K562 (cell line): ENCODE measurements around the gene LNPEP. TPM values are rescaled to one million over a fixed set of nuclear protein-coding genes. Genes with fewer than 3 reads are reported as not detected.

Experiments used
- CBX5 ChIP-seq: IDR thresholded peaks from 2 replicates; pipeline ENCODE4 v1.6.1; 2014; ENCODE audit warnings: low read depth, borderline replicate concordance
- ETV1 ChIP-seq: fragments of 450-650 bp; conservative IDR thresholded peaks from 2 replicates; pipeline ENCODE4 v1.6.1; 2016; ENCODE audit warnings: missing genetic modification characterization, control low read depth, low read depth, missing compliant biosample characterization
- ETV6 ChIP-seq, 3 experiments: fragments of 150-350 bp in 1 of 3; sonication (generic) in 1 of 3; formaldehyde crosslinking in 1 of 3; IDR thresholded peaks; 2 replicates each; pipeline versions ENCODE4 v1.6.1 to v1.8.0; 2014 to 2022; ENCODE audit warnings: borderline replicate concordance in 2 of 3, low read depth in 2 of 3, antibody characterized with exemption in 1 of 3, low read length in 1 of 3, mild to moderate bottlenecking in 1 of 3, missing genetic modification reagents in 1 of 3
- GABPB1 ChIP-seq: sonication (generic); formaldehyde crosslinking; IDR thresholded peaks from 2 replicates; pipeline ENCODE4 v1.8.0; 2022; ENCODE audit warnings: mild to moderate bottlenecking, missing genetic modification reagents
- HLTF ChIP-seq: fragments of 450-650 bp; IDR thresholded peaks from 2 replicates; pipeline ENCODE4 v1.6.1; 2016
- IFI16 ChIP-seq: fragments of 250-450 bp; sonication (Bioruptor Pico); IDR thresholded peaks from 2 replicates; pipeline ENCODE4 v2.1.2; 2022; ENCODE audit warnings: mild to moderate bottlenecking, inconsistent platforms
- KAT8 ChIP-seq: fragments of 450-650 bp; IDR thresholded peaks from 2 replicates; pipeline ENCODE4 v1.6.1; 2016; ENCODE audit warnings: low read depth, mild to moderate bottlenecking
- LCOR ChIP-seq: sonication (generic); formaldehyde crosslinking; IDR thresholded peaks from 2 replicates; pipeline ENCODE4 v1.8.0; 2022; ENCODE audit warnings: mild to moderate bottlenecking, missing genetic modification reagents
- MAZ ChIP-seq, 2 experiments: fragments of 450-650 bp in 1 of 2; sonication (generic) in 1 of 2; formaldehyde crosslinking; IDR thresholded peaks in 1 of 2; conservative IDR thresholded peaks in 1 of 2; 2 replicates each; pipeline versions ENCODE4 v1.4.0 to v1.5.0; 2020; ENCODE audit warnings: mild to moderate bottlenecking in 1 of 2, missing genetic modification reagents in 1 of 2
- MTA1 ChIP-seq: fragments of 450-650 bp; IDR thresholded peaks from 2 replicates; pipeline ENCODE4 v1.6.1; 2017; ENCODE audit warnings: borderline replicate concordance
- NFIC ChIP-seq: fragments of 450-650 bp; IDR thresholded peaks from 2 replicates; pipeline ENCODE4 v1.6.1; 2017; ENCODE audit warnings: mild to moderate bottlenecking, inconsistent platforms
- POLR2G ChIP-seq: fragments of 200-400 bp; formaldehyde crosslinking; IDR thresholded peaks from 2 replicates; pipeline ENCODE4 v1.6.1; 2017; ENCODE audit warnings: low read depth, mild to moderate bottlenecking, antibody characterized with exemption, low read length, moderate library complexity
- PURB ChIP-seq: sonication (generic); formaldehyde crosslinking; IDR thresholded peaks from 2 replicates; pipeline ENCODE4 v1.9.0; 2021; ENCODE audit warnings: low read depth, mild to moderate bottlenecking, missing genetic modification reagents
- RAD51 ChIP-seq: fragments of 450-650 bp; IDR thresholded peaks from 2 replicates; pipeline ENCODE4 v1.7.1; 2016; ENCODE audit warnings: low read depth, mild to moderate bottlenecking, borderline replicate concordance
- RFX1 ChIP-seq: fragments of 450-650 bp; IDR thresholded peaks from 2 replicates; pipeline ENCODE4 v1.6.1; 2016; ENCODE audit warnings: mild to moderate bottlenecking, moderate library complexity
- SETDB1 ChIP-seq: IDR thresholded peaks from one replicate; pipeline ENCODE4 v1.6.1; 2012; ENCODE audit warnings: low read length, control low read depth, inconsistent platforms
- SIN3B ChIP-seq: fragments of 450-650 bp; IDR thresholded peaks from 2 replicates; pipeline ENCODE4 v1.6.1; 2017; ENCODE audit warnings: low read depth, mild to moderate bottlenecking, moderate library complexity
- SMARCA4 ChIP-seq: fragments of 450-650 bp; IDR thresholded peaks from 2 replicates; pipeline ENCODE4 v1.6.1; 2016
- SPI1 ChIP-seq: IDR thresholded peaks from 2 replicates; pipeline ENCODE4 v1.6.1; 2011; ENCODE audit warnings: low read depth, low read length, control low read depth, borderline replicate concordance
- SREBF1 ChIP-seq: fragments of 150-350 bp; IDR thresholded peaks from 2 replicates; pipeline ENCODE4 v1.6.1; 2014; ENCODE audit warnings: antibody characterized with exemption, low read depth, low read length, borderline replicate concordance
- TARDBP ChIP-seq: fragments of 450-650 bp; IDR thresholded peaks from 2 replicates; pipeline ENCODE4 v1.6.1; 2016
- THAP7 ChIP-seq: fragments of 250-450 bp; sonication (Bioruptor Pico); IDR thresholded peaks from 2 replicates; pipeline ENCODE4 v1.5.0; 2021
- U2AF2 ChIP-seq: fragments of 200-400 bp; formaldehyde crosslinking; optimal IDR thresholded peaks from 2 replicates; pipeline ENCODE3; 2017; ENCODE audit warnings: low read depth, mild to moderate bottlenecking, low read length
- ZNF175 ChIP-seq: fragments of 200-800 bp; sonication (Bioruptor generic); IDR thresholded peaks from 2 replicates; pipeline ENCODE4 v1.6.1; 2016; ENCODE audit warnings: low read depth, mild to moderate bottlenecking, missing genetic modification characterization, missing compliant biosample characterization
- ZNF253 ChIP-seq: fragments of 250-450 bp; sonication (Bioruptor Pico); conservative IDR thresholded peaks from 2 replicates; pipeline ENCODE4 v1.6.1; 2021; ENCODE audit warnings: mild to moderate bottlenecking
- ZNF830 ChIP-seq: fragments of 250-450 bp; sonication (Bioruptor Pico); IDR thresholded peaks from 2 replicates; pipeline ENCODE4 v1.5.0; 2021; ENCODE audit warnings: mild to moderate bottlenecking
- polyA plus RNA-seq, 8 experiments: library from polyadenylated mRNA; depleted of rRNA in 4 of 8; stranded (reverse) in 5 of 8; unstranded in 3 of 8; fragments of >200 nt; fragmentation: Nextera tagmentation in 2 of 8; fragmentation: Illumina TruSeq in 1 of 8; extraction: Ambion mirVana in 2 of 8; extraction: Trizol in 1 of 8; gene quantifications; 2 replicates each; pipeline versions ENCODE4 v1.2.1 to v1.2.3, GENCODE V29; 2011 to 2014; ENCODE audit warnings: inconsistent platforms in 1 of 8, missing spikeins in 1 of 8
- total RNA-seq, 7 experiments: library from RNA; depleted of rRNA in 6 of 7; stranded (reverse); fragments of >200 nt in 6 of 7; fragmentation: Illumina TruSeq in 2 of 7; extraction: Trizol in 2 of 7; gene quantifications; 2 replicates each; pipeline versions ENCODE4 v1.2.1 to v1.2.3, GENCODE V29; 2011 to 2021; ENCODE audit warnings: low replicate concordance in 1 of 7
- TF ChIP-seq, protein P1 (sequence below): IDR thresholded peaks from 2 replicates; pipeline ENCODE4 v1.6.1; 2016; ENCODE audit warnings: missing genetic modification characterization, missing compliant biosample characterization

LNPEP gene
- total and polyA plus RNA-seq, 9 of the 15 experiments (the other 6 are each of a cell fraction or from before 2014, with no cell fraction given) = 2.6 to 27.9 (median 11.2) TPM

GRCh38 chr5:96935559-96936430 is at the start of gene LNPEP (continued):
- TF ChIP-seq ZNF253 (CRISPR knock-in tag) (no peak), PURB (CRISPR knock-in tag) (no peak), CBX5 (peak; percentile 46; the same call in 1 of the 2 replicates), RAD51 (no peak), ETV1 (tag) (peak; percentile 59), SETDB1 (no peak), HLTF (no peak), IFI16 (CRISPR knock-in tag) (no peak), ZNF175 (CRISPR knock-in tag) (no peak), ZNF830 (CRISPR knock-in tag) (no peak), KAT8 (no peak), U2AF2 (no peak), MAZ (CRISPR knock-in tag; conservative IDR thresholded peaks at IDR 0.05 in 1 of 2, IDR thresholded peaks at IDR 0.05 in 1 of 2) (peak; percentile 57 to 90), THAP7 (CRISPR knock-in tag) (no peak), POLR2G (peak; percentile 83), RFX1 (no peak), SMARCA4 (no peak), MTA1 (no peak), TARDBP (peak; percentile 38; the same call in 1 of the 2 replicates), ETV6 (IDR thresholded peaks at IDR 0.05; ENCODE audit: borderline replicate concordance in 1 of 2, low read depth in 2 of 2, low read length in 1 of 2) (no peak), ETV6 (CRISPR knock-in tag; IDR thresholded peaks at IDR 0.05; ENCODE audit: borderline replicate concordance) (no peak), LCOR (CRISPR knock-in tag) (no peak), NFIC (peak; percentile 42), SIN3B (no peak), GABPB1 (CRISPR knock-in tag) (no peak), SREBF1 (no peak), SPI1 (no peak)
- TF ChIP-seq, protein P1, sequence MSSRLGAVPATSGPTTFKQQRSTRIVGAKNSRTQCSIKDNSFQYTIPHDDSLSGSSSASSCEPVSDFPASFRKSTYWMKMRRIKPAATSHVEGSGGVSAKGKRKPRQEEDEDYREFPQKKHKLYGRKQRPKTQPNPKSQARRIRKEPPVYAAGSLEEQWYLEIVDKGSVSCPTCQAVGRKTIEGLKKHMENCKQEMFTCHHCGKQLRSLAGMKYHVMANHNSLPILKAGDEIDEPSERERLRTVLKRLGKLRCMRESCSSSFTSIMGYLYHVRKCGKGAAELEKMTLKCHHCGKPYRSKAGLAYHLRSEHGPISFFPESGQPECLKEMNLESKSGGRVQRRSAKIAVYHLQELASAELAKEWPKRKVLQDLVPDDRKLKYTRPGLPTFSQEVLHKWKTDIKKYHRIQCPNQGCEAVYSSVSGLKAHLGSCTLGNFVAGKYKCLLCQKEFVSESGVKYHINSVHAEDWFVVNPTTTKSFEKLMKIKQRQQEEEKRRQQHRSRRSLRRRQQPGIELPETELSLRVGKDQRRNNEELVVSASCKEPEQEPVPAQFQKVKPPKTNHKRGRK (tag) = no peak
